GM12872 (cell line): Measurements from ENCODE around the gene MIER2.

ENCODE experiments used
- CTCF ChIP-seq: IDR thresholded peaks from 3 replicates; pipeline ENCODE4 v1.5.1; 2011; ENCODE audit warnings: low read depth, mild to moderate bottlenecking, low read length, moderate library complexity; ENCODE audit not compliant: insufficient read depth

The MIER2 gene

DNA sequence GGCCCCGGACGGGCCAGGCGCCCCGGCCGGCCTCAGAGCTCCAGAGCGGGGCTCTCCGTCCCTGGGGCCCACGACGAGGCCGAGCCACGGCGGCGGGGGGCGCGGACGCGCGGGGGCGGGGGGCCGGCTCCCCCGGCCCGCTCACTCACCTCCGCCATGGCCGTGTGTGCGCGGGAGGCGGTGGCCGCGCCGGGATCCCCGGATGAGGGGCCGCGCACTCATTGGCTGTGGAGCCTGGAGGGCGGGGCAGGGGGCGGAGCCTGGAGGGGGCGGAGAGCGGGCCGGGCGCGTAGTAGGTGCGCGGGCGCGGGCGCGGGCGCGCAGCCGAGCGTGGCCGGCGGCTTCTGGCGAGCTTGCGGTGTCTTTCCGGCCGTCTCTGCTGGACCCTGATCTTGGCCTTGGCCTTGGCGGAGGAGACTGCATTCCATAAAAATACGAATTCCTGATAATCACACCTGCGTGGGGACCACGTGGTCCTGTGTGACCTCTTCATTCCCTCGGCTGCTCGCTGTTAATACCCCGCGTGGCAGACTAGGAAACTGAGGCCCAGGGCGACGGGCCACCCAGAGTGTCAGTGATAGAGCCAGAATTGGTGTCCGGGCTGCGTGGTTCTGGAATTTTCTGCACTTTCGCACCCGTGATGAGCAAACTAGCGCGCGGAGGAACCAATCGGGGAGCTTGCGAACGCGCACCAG lies at the start of gene MIER2:
MIER2 (minus strand) TSS at position 172 of the 695 bp plus-strand sequence; CDS start at position 158, 14 bp downstream.
- TF ChIP-seq CTCF, result no peak

DNA sequence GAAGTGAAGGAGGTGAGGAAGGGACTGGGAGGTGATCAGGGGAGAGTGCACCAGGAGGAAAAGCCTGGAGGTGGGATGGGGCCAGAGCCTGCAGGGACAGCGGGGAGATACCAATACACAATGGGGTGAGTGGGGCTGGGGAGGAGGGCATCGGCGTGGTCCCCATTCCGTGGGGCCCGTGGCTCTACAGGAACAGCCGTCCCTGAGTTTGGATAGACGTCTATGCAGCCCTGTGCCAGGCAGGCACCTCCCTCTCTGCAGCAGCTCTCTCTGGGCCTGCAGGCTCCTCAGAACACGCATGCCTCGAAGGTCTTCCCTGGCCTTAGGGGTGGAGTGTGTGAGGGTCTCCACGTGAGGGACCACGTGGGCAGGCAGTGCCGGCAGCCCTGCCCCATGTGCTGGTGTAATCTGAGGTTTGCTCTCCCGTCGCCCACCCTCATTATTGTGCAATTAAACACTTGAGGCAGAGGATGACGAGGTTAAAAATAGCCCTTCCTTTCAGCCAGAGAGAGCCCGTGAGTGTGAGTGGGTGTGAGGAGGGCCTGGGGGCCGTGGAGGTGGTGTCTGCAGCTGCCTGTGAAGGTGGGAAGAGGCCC lies 47.9 kb upstream of the MIER2 start:
- no peak for TF ChIP-seq CTCF

GRCh38 chr19:391726-392374 lies 47.3 kb upstream of the MIER2 start:
- TF ChIP-seq CTCF, result no peak

- no peak for TF ChIP-seq CTCF
Measured at GRCh38 chr19:391207-391557, 46.6 kb upstream of the MIER2 start.

- TF ChIP-seq CTCF, result no peak
Measured at GRCh38 chr19:390386-391206, 46.0 kb upstream of the MIER2 start.

DNA sequence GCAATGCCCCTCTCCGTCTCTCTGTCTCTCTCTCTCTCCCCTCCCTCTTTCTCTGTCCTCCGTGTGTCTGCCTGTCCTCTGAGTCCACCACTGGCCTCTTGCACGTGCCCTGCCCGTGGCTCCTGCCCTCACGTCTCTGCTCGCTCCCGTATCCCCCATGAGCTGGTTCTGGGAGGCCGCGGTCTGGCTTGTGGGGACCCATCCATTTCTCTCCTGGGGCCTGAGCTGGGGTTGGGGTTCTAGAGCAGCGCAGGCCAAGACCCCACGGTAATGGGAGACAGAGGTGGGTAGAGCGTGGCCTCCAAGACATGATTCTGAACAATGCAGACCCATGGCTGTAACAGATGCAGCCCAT lies 45.3 kb upstream of the MIER2 start:
- TF ChIP-seq CTCF, result no peak
